Stimulated activated CD8-positive, alpha-beta memory T cell treated with anti-CD3 and anti-CD28 coated beads, Interleukin-7, amount 100 ng/mL, for 4 hours (primary cell): ENCODE data around the gene KIFC3.
"Not testable (repeated sequence)": the region's sequence is repeated elsewhere in the genome, so short reads cannot be mapped to it uniquely, and the experiment has no call there.

Experiments used
- DNase-seq, 2 donors: peaks; one replicate each; pipeline ENCODE4 v3.0.0-alpha.2; 2020; ENCODE audit warnings: low read depth in 2 of 2

Gene KIFC3

DNA sequence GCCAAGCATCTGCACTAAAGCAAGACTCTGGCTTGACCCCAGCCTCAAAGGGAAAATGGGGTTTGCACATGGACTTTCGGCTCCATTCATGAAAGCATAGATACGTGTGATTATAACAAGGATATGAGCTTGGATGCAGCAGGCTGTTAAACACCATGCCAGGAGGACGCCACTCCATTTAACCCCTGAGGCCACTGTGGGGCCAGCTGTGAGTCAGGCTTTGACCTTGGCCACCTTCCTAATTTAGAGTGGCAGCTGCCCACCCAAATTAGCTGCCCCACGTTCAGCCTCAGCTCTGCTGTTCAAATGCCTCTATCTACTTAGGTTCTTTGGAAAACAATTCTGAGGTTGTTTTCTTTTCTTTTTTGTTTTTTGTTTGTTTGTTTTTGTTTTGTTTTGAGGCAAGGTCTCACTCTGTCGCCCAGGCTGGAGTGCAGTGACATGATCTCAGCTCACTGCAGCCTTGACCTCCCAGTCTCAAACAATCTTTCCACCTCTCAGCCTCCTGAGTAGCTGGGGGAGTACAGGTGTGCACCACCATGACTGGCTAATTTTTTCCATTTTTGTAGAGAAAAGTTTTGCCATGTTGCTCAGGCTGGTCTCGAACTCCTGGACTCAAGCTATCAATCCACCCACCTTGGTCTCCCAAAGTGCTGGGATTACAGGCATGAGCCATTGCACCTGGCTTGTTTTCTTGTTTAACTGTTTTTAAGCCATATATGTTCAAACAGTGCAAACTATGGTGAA, 23.2 kb upstream of the KIFC3 start:
- no peak for DNase-seq

DNA sequence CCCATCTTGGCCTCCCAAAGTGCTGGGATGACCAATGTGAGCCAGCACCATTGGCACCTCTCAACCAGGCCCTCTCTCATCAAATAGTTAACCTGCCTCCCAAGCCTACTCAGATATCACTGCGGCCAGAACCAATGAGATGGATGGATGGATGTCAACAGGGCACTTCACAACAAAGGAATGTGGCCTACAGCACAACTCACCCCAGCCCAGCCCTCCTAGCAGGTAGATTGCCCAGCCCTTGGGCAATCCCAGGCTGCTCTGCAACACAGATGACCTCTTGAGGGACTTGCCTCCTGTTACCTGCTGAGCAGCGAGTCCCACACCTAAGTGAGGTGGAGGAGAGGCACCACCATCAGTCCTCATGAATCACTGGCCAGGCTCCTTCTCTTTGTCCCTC, 22.6 kb upstream of the KIFC3 start:
- no peak for DNase-seq

DNA sequence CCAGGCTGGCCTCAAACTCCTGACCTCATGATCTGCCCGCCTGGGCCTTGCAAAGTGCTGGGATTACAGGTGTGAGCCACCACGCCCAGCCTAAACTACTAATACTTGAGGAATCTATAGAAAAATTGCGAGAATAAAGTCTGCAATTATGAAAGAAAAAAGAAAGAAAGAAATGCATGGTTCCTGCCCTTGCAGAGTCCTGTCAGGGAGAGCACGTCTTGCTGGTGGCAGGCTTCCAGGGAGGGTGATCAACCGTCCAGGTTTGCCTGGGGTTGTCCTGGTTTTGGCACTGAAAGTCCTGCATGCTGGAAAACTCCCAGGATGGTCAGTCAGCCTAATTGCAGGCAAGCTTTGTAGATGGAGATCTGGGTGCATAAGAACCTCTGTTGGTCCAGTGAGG, 21.5 kb upstream of the KIFC3 start:
- DNase-seq = no peak

DNA sequence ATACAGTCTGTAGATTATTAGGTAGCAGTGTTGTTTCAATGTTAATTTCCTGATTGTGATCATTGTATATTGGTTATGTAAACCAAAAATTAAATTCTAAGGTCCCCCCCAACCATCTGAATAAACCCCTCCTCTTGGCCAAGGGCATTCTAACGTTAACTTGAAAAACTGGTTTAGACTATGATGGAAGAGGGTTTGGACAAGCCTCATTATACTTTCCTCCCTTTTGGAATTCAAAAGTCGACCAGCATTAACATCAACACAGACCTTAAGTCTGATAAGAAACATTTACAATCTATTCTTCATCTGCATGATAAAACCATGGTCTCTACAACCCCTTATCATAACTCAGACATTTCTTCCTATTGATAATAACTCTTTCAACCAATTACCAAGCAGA, 20.6 kb upstream of the KIFC3 start:
- no peak for DNase-seq

DNA sequence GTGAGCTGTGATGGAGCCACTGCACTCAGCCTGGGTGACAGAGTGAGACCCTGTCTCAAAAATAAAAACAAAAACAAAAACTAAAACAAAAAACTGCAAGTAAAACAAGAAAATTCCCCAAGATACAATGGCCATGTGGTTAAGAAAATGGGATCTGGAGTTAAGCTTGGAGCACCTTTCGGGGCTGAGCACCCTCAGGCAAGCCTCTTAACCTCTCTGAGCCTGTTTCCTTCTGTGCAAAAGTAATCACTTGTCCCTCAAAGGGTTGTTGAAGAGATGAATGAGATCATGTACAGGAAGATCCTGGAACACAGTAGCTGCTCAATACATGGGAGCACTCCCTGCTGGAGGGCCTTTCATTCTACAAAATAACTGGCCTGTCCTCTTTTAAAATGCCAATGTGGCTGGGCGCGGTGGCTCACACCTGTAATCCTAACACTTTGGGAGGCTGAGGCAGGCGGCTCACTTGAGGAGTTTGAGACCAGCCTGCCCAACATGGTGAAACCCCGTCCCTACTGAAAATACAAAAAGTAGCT, 19.8 kb upstream of the KIFC3 start:
- no peak for DNase-seq

DNA sequence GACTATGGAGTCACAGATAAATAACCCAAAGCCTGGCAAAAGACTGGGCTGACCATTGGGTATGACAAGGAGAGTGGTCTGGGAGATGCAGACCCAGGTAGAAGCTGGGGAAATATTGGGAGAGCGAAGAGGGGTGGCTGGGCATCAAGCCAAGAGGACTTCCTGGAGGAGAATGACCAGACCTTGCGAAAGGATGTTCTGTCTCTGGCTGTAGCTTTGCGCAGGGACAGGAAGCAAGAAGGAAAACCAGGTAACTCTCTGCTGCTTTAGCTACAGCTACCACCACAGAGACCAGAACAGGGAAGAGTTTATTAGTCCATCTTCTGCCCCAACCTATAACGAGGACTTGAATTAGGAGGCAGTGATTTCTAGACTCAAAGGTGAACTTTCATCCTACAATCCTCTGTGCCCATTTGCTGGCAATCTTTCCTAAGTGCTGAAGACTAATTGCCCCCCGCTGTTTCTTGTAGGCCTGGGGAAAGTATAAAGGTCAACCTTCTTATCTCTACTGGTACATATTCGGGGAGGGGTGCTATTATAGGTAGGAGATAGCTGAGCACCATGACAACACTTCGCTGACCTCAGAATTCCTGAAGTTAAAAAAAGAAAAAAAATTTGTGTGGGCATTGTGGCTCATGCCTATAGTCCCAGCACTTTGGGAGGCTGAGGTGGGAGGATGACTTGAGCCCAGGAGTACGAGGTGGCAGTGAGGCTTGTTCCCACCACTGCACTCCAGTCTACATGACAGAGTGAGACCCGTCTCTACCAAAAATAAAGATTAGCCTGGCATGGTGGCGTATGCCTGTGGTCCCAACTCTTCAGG, 19.1 kb upstream of the KIFC3 start:
- DNase-seq = no peak

DNA sequence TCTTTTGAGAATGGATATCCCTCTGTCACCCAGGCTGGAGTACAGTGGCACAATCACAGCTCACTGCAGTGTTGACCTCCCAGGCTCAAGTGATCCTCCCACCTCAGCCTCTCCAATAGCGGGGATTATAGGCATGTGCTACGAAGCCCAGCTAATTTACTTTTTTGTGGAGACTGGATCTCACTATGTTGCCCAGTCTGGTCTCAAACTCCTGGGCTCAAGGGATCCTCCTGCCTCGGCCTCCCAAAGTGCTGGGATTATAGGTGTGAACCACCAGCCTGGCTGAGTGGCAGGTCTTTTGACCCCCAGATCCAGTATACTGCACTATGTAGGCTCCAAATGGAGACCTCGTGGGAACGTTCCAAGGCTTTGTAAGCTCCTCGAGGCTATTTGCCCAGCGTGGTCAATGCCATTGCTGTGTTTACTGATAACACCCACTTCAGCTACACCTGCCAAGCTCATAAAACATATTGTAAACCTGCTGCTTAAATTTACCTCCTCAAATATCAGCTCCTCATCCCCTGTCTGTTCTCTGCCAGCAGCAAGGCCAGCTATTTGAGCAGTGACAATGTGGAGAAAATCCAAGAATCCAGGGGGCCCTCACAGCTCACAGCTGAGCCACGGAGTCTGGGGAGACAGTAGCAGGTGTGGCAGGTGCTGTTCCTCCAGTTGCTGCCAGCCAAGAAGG, 16.2 kb upstream of the KIFC3 start:
- no peak for DNase-seq

DNA sequence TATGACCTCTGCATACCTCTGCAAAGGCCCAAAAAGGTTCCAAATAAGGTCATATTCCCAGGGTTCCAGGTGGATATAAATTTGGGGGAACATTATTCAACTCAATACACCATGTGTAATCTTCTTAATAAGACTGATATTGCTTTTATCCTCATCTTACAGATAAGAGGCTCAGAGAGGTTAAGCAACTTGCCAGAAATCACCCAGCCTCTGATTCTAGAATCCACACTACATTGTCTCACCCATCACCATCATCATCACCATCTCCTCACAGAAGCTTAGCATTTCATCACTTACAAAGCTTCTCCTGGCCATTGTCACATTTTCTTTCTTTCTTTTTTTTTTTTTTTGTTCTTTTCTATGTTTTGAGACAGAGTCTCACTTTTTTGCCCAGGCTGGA, 15.4 kb upstream of the KIFC3 start:
- DNase-seq = no peak

DNA sequence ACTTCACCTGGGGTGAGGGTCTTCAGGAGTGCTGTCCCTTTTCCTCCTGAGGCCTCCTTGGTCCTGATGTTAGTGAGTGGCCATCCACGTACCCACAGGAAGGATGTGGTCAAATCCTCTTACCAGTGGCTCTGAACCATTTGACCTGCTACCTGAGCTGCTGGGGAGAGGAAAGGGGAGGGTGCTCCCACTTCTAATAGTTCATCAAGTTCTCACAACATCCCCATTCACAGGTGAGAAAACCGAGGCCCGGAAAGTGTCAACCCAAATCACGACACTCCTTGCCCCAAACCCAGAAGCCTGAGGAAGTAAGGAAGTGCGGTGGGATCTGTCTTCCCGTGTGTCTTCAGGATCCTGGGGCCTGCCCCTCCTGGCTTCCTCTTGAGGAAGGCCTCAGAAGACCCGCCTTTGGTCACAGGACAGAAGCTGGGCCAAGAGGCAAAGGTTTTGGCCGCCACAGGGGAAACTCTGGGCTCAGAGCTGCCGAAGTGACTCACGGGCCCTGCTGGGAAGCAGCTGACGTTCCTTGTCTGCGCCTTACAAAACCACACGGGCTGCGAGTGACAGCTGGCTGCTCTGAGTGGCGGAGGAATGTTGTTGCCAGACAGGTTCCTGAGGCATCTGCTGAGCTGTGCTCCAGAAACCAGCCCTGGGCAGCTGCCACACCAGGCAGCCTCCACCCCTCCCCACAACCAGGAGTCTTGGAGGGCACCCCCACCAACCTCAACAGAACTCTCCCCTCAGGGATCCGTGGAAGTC, 13.9 kb upstream of the KIFC3 start:
- peak in 1 of 2 donors; percentile 53 for DNase-seq

DNA sequence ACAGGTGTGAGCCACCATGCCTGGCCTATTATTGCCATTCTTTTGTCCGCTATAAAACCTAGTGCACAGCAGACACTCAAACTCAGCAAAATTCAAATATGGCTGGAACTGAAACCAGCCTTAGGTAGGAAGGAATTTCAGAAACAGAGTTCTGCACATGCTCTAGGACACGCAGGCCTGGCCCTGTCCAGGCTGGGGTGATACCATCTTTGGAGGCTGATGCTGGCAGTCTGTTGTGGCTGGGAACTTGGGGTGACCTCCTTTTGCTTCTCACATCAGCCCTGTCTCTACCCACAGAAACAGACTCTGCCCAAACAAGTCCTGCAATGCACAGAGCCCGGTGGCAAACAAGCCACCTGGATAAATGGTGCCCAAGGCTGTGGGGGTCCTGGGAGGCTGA, 12.6 kb upstream of the KIFC3 start:
- DNase-seq = no peak

DNA sequence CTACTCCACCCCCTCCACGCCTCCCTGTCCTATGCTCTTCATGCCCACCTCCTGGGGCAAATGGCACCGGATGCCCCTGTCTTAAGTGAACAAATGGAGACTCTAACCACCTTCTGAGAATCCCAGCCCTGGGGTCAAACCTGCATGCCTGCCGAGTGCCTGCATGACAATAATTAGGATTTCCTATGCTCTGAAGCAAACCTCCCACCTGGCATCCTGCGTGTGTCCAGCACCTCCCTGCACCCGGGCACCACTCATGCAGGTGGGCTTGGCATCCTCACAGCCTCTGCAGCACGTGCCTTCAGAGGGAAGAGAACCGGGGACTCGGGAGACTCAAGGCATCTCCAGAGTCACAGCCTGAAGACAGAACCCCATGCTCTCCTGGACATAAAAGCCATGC, 11.2 kb upstream of the KIFC3 start:
- DNase-seq = no peak

DNA sequence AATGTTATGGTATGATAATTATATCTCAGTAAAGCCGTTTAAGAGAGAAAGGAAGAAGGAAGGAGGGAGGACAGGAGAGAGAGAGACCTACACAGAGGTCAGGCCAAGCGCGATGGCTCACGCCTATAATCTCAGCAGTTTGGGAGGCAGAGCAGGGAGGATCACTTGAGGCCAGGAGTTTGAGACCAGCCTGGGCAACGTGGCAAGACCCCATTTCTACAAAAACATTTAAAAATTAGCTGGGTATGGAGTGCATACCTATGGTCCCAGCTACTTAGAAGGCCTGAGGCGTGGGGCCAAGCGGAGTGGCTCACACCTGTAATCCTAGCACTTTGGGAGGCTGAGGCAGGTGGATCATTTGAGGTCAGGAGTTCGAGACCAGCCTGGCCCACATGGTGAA, 9.0 kb upstream of the KIFC3 start:
- not testable (repeated sequence) for DNase-seq

DNA sequence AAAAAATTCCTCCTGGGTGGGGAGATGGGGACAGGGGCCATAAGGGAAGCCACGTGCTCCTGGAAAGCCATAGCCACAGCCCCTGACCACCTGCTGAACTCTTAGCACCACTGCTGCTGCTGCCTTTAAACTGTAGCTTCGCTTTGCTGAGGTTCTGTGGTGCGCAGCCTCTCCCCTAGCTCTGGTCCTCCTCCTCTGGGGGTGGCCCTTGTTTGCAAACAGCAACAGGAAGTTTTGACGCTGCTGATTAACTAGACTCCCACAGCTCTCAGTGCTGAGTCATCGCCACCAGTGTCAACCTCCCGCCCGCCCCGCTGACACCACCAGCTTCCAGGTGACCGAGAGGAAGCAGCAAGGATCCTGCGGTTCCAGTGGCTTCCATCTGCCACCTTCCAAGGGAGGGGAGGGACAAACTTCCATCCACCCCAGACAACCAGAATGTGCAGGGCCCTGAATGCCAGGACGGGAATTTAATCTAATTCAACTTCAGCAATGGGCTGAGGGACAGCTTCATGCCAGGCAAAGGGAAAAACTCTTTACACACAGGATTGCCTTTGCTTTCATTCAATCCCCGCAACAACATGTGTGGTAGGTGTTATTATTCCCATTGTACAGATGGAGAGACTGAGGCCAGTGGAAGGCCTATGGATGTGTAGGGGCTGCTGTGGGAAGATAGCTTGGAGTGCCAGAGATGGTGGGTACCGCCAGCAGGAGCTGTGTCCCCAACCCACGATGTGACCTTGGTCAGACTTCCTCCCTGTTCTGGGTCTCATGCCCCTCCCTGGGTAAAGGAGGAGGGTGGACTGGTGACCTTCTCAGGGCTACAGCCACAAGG, 8.1 kb upstream of the KIFC3 start:
- peak; percentile 80 to 84 for DNase-seq

DNA sequence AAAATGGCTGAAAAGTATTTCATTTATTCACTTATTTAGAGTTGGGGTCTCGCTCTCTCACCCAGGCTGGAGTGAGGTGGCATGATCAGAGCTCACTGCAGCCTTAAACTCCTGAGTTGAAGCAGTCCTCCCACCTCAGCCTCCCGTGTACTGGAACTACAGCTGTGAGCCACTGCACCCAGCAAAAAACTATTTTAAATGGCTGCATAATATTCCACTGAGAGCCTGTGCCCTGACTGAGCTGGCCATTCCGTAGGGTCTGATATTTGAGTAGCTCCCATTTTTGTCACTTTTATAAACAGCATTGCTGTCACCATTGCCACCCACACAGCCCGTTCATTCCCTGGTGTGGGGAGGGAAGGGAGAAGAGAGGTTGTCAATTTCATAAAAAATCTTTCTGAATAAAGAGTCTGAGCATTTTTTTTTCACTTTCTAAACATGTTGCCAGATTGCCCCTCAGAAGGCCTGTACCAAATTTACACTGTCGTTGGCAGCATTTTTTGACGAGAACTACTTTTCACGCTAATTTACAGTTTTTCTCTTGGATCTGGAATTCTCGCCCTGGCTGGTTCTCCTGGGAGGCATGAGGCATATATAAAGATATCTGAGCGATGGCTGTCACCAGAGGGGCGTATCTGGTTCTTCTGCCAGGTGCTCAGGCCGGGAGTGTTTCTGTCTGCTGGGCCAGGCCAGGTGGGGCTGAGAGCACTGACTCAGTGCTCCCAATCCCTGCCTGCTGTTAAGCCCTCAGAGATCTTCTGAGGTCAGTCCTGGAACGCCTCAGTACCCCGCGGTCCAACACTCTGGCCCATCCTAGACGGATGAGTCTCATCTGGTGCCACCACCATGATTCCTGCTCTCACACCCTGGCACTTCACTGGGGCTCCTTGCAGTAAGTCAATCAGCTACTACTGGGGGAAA, 7.2 kb upstream of the KIFC3 start:
- no peak for DNase-seq

DNA sequence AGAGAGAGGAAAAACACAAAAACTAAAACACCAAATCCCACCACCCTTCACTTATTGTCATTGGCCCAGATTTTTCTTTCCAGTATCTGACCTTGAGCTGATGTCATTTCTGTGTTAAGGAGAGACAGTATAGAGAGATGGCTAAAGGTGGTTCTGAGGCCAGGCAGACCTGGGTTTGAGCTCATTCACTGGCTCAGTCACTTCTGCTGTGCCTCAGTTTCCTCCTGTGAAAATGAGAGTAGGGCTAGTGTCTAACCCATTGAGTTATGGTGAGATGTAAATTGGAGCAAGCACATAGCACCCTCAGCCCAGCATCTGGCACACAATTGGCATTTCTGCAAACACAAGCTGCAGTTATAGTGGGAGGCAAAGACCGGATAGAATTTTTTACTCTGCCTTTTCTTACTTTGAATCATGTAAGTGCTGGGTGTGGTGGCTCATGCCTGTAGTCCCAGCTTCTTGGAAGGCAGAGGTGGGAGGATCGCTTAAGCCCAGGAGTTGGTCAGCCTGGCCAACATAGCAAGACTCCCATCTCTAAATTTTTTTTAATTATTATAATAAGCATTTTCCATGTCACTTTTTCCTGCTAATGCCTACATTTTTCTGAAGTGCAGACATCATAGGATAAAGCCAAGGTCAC, 6.4 kb upstream of the KIFC3 start:
- DNase-seq = no peak

DNA sequence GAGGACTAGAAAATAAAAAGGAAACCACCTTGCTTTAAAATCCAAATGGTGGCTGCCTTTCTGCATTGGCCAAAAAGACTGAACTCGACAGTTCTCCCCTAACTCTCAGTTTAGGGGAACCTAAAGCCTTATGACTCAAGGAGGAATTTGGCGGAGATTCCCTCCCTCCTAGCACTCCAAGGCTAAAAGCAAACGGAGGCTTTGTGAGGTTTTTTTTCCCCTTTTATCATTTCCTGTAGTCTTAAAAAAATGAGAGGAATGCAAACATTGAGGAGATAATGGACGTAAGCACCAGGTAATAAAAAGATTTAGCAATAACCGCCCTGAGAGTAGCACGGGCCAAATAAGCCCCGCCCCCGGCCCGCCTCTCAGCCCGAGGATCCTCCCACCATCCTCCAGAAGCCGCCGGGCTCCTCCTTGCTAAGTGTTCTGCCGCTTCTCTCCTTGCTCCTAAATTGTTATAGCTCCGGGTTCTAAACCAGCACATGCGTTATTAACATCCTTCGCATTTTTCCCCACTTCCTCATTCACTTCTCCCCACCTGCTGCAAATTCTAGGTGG, 5.8 kb upstream of the KIFC3 start:
- peak; percentile 21 to 52 for DNase-seq

DNA sequence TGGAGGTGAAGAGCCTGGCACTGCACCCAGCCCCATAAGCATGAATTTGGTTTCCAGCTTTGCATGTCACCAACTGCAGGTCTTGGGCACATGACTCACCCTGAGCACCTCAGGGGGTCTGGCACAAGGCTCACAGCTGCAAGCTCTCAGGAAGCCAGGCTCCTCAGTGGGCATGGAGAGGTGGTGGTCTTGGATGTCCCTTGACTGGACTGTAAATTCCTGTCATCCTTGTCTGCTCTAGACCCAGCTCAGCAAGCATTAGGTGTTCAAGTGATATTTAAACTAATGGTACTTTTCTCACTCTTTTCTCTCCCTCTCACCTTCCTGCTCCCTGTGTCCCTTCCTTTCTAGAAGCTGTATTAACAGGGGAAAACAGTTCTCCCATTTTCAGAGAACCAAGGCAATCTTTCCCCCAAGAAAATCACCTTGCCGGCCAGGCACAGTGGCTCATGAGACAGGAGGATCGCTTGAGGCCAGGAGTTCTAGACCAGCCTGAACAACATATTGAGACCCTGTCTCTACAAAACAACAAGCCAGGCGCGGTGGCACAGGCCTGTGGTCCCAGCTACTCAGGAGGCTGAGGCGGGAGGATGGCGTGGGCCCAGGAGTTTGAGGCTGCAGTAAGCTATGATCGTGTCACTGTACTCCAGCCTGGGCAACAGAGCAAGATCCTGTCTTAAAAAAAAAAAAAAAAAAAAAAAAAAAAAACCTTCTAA, 5.1 kb upstream of the KIFC3 start:
- DNase-seq = no peak

DNA sequence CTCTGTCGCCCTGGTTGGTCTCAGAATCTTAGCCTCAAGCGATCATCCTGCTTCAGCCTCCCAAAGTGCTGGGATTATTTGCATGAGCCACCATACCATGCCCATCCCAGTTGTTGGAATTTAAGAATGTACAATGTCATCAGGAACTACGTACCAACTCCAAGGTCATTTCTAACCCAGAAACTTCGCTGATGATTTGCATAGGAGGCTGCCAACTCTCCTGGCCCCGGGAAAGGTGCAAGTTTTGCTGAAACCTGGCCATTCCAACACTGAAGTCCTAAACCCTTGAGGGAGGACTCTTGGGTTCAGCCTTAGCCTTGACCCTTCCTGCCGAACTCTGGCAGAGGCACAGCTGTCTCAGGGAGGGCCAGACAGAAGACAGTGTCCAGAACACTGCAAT, 2.9 kb upstream of the KIFC3 start:
- no peak for DNase-seq
